Measurements from ENCODE around the gene PNN.
"Not testable (repeated sequence)": the region's sequence is repeated elsewhere in the genome, so short reads cannot be mapped to it uniquely, and the experiment has no call there.

The PNN gene

DNA sequence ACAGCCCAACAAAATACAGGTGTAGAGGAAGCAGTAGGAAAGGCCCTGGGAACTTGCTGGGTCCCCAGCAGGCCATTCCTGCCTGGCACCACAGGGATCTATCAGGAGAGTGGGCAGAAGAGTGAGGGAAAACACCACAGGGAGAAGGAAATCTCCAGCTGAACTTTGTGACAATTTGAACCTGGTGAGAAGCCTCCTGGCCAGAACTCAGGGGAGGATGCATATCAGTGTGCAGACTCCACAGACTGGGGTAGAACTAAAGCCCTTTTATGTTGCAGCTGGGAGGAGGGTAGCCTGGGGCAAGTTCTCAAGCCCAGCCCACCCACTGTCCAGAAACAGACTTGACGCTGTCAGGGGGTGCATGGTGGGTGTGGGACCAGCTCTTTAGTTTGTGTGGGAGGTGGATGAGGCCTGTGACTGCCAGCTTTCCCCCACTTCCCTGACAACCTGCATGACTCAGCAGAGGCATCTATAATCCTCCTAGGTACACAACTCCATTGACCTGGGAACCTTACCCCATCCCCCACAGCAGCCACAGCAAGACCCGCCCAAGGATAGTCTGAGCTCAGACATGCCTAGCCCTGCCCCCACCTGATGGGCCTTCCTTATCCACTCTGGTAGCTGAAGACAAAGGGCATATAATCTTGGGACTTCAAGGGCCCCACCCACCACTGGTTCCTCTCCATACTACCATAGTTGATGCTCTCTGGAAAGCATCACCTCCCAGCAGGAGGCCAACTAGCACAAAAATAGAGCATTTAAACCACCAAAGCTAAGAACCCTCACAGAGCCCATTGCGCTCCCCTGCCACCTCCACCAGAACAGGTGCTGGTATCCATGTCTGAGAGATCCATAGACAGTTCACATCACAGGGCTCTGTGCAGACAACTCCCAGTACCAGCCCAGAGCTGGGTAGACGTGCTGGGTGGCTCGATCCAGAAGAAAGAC is 28.9 kb downstream of the PNN start:
- no peak for TF ChIP-seq CTCF (IDR thresholded peaks at IDR 0.05; ENCODE audit: low read depth, low read length)
- H3K4me3 ChIP-seq (replicated peaks in 1 of 2; ENCODE audit: low read depth in 2 of 2, low read length in 2 of 2): no peak overlapping the region
- DNase-seq (ENCODE audit: low read depth in 2 of 2): no peak

DNA sequence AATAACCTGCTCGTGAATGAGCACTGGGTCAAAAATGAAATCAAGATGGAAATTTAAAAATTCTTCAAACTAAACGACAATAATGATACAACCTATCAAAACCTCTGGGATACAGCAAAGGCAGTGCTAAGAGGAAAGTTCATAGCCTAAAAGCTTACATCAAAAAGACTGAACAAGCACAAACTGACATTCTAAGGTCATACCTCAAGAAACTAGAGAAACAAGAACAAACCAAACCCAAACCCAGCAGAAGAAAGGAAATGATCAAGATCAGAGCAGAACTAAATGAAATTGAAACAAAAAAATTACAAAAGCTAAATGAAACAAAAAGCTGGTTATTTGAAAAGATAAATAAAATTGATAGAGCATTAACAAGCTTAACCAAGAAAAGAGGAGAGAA is 32.4 kb downstream of the PNN start:
- DNase-seq (ENCODE audit: low read depth in 2 of 2); H3K4me3 ChIP-seq (replicated peaks in 1 of 2; ENCODE audit: low read depth in 2 of 2, low read length in 2 of 2): not testable (repeated sequence)

- no peak for DNase-seq (ENCODE audit: low read depth in 2 of 2)
- H3K4me3 ChIP-seq (replicated peaks in 1 of 2; ENCODE audit: low read depth in 2 of 2, low read length in 2 of 2): no peak overlapping the region
- TF ChIP-seq CTCF (IDR thresholded peaks at IDR 0.05; ENCODE audit: low read depth, low read length): no peak
Observed at GRCh38 chr14:39211109-39211741, 36.2 kb downstream of the PNN start.

DNA sequence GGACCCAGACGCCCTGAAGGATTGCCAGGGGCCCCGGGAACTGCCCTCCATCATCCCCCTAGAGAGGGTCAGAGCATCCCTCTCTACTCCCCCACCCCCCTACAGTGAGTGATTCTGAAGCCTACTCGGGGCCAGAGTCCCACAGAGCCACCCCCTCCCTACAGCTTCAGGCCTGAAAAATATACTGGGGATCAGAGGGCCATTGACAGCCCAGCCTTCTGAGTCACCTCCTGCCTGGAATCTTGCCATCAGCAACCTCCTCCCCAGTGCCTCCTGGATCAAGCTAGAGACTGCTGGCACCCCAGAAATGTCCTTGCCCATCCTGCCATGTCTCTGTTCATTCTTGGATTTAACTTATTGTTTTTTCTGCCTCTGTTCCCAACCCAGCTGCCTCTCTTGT is 37.0 kb downstream of the PNN start:
- H3K4me3 ChIP-seq (replicated peaks in 1 of 2; ENCODE audit: low read depth in 2 of 2, low read length in 2 of 2): no peak overlapping the region
- DNase-seq (ENCODE audit: low read depth in 2 of 2): peak in 1 of 2 donors; percentile 40
- TF ChIP-seq CTCF (IDR thresholded peaks at IDR 0.05; ENCODE audit: low read depth, low read length): no peak

DNA sequence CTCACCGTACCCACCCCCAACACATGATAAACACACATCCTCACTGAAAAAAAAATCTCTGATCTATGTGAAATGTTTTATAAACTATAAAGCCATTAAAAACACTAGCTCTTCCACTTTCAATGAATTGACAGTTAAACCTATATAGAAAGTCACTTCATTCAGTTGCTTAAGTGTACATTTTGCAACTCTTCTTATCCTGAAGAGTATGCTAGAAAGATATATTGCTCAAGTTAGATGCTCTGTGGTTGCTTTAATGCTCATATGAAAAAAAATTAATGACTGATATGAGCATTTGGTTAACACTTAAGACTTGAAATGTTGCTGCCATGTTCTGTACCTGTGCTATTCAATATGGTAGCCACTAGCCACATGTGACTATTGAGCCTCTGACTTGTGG is 37.6 kb downstream of the PNN start:
- TF ChIP-seq CTCF (IDR thresholded peaks at IDR 0.05; ENCODE audit: low read depth, low read length): no peak
- DNase-seq (ENCODE audit: low read depth in 2 of 2): no peak
- H3K4me3 ChIP-seq (replicated peaks in 1 of 2; ENCODE audit: low read depth in 2 of 2, low read length in 2 of 2): no peak overlapping the region

- DNase-seq (ENCODE audit: low read depth in 2 of 2): peak in 1 of 2 donors; percentile 33
- TF ChIP-seq CTCF (IDR thresholded peaks at IDR 0.05; ENCODE audit: low read depth, low read length): no peak
- H3K4me3 ChIP-seq (replicated peaks in 1 of 2; ENCODE audit: low read depth in 2 of 2, low read length in 2 of 2): no peak overlapping the region
Observed at GRCh38 chr14:39217214-39217879, 42.3 kb downstream of the PNN start.
